MM.1S (cell line): ENCODE data around the gene RNF150.

ENCODE experiments used
- DNase-seq: peaks from one replicate; pipeline ENCODE4 v3.0.0-alpha.2; 2015
- H2AFZ ChIP-seq: fragments of 300-600 bp; sonication (generic); 2 replicates; pipeline ENCODE4 v1.6.0; 2016; ENCODE audit warnings: antibody characterized with exemption, low read length
- H3F3A ChIP-seq: fragments of 300-600 bp; sonication (generic); 2 replicates; pipeline ENCODE4 v1.6.1; 2016; ENCODE audit warnings: mild to moderate bottlenecking, antibody characterized with exemption, low read length, moderate library complexity, mixed read lengths; ENCODE audit not compliant: insufficient read depth
- H3K27ac ChIP-seq: fragments of 300-600 bp; sonication (generic); 2 replicates; pipeline ENCODE4 v1.5.1; 2016; ENCODE audit warnings: mild to moderate bottlenecking, low read length
- H3K27me3 ChIP-seq: fragments of 300-600 bp; sonication (generic); replicated peaks from 2 replicates; pipeline ENCODE4 v1.6.0; 2016; ENCODE audit warnings: low read length; ENCODE audit not compliant: insufficient read depth
- H3K36me3 ChIP-seq: fragments of 300-600 bp; sonication (generic); replicated peaks from 2 replicates; pipeline ENCODE4 v1.6.1; 2016; ENCODE audit warnings: mild to moderate bottlenecking, low read length, mixed read lengths; ENCODE audit not compliant: insufficient read depth
- H3K4me1 ChIP-seq: fragments of 300-600 bp; sonication (generic); 2 replicates; pipeline ENCODE4 v1.6.1; 2016; ENCODE audit warnings: low read length, mixed read lengths
- H3K4me2 ChIP-seq: fragments of 300-600 bp; sonication (generic); 2 replicates; pipeline ENCODE4 v1.6.0; 2016; ENCODE audit warnings: low read depth, low read length
- H3K4me3 ChIP-seq: fragments of 300-600 bp; sonication (generic); 2 replicates; pipeline ENCODE4 v1.5.1; 2016; ENCODE audit warnings: low read length, mixed read lengths
- H3K79me2 ChIP-seq: fragments of 300-600 bp; sonication (generic); 2 replicates; pipeline ENCODE4 v1.6.1; 2016; ENCODE audit warnings: mixed run types, low read length, mixed read lengths
- H3K9ac ChIP-seq: fragments of 300-600 bp; sonication (generic); 2 replicates; pipeline ENCODE4 v1.6.1; 2016; ENCODE audit warnings: low read length, mixed read lengths
- H3K9me2 ChIP-seq: fragments of 300-600 bp; sonication (generic); replicated peaks from 2 replicates; pipeline ENCODE4 v1.6.1; 2016; ENCODE audit warnings: mild to moderate bottlenecking, low read length, mixed read lengths; ENCODE audit not compliant: insufficient read depth
- H3K9me3 ChIP-seq: fragments of 300-600 bp; sonication (generic); replicated peaks from 2 replicates; pipeline ENCODE4 v1.6.1; 2016; ENCODE audit warnings: mild to moderate bottlenecking, low read length, mixed read lengths; ENCODE audit not compliant: insufficient read depth
- H4K20me1 ChIP-seq: fragments of 300-600 bp; sonication (generic); 2 replicates; pipeline ENCODE4 v1.6.1; 2016; ENCODE audit warnings: mild to moderate bottlenecking, low read length, moderate library complexity, mixed read lengths; ENCODE audit not compliant: insufficient read depth
- CTCF ChIP-seq: fragments of 300-600 bp; sonication (generic); IDR thresholded peaks from 2 replicates; pipeline ENCODE4 v1.5.1; 2016; ENCODE audit warnings: antibody characterized with exemption, low read length, mixed read lengths
- EZH2 ChIP-seq: fragments of 300-600 bp; sonication (generic); optimal IDR thresholded peaks from 2 replicates; pipeline ENCODE3; 2017; ENCODE audit warnings: low read depth, mild to moderate bottlenecking, antibody characterized with exemption, low read length, mixed read lengths
- EZH2phosphoT487 ChIP-seq: fragments of 300-600 bp; sonication (generic); IDR thresholded peaks from 2 replicates; pipeline ENCODE4 v1.6.1; 2018; ENCODE audit warnings: antibody characterized with exemption, low read length

The RNF150 gene

GRCh38 chr4:141124224-141124623, 9.0 kb downstream of the RNF150 start:
- no peak for TF ChIP-seq EZH2phosphoT487
- TF ChIP-seq CTCF: no peak
- no peak for TF ChIP-seq EZH2
- Histone ChIP-seq H3K4me2 (no peak overlapping the region), H4K20me1 (no peaks in the 10 kb centered on the region), H3K9me3 (no peaks in the 10 kb centered on the region), H3K9ac (no peak overlapping the region), H3F3A (no peaks in the 10 kb centered on the region; the same call in 1 of the 2 replicates), H3K27me3 (no peaks in the 10 kb centered on the region), H3K36me3 (no peaks in the 10 kb centered on the region), H3K79me2 (no peaks in the 10 kb centered on the region), H2AFZ (no peak overlapping the region), H3K9me2 (no peaks in the 10 kb centered on the region), H3K4me1 (0 out of 2 replicates have a peak, but pooled peaks cover 5% of the 10 kb centered on the region), H3K27ac (no peak overlapping the region), H3K4me3 (no peak overlapping the region)
- no peak for DNase-seq

- Histone ChIP-seq H4K20me1 (no peaks in the 10 kb centered on the region), H3K27me3 (no peaks in the 10 kb centered on the region), H3K36me3 (no peaks in the 10 kb centered on the region), H3K4me2 (peak overlapping the region; percentile 19; the same call in 1 of the 2 replicates), H3K27ac (no peak overlapping the region), H2AFZ (no peak overlapping the region), H3K4me1 (0 out of 2 replicates have a peak, but pooled peaks cover 5% of the 10 kb centered on the region), H3K9me3 (no peaks in the 10 kb centered on the region), H3F3A (no peaks in the 10 kb centered on the region; the same call in 1 of the 2 replicates), H3K9me2 (no peaks in the 10 kb centered on the region), H3K9ac (no peak overlapping the region), H3K4me3 (no peak overlapping the region), H3K79me2 (no peaks in the 10 kb centered on the region)
- peak; percentile 44 for DNase-seq
- no peak for TF ChIP-seq EZH2
- TF ChIP-seq EZH2phosphoT487: no peak
- TF ChIP-seq CTCF: no peak
Observed at GRCh38 chr4:141121768-141122454, 11.4 kb downstream of the RNF150 start.

- no peaks in the 10 kb centered on the region for H3K9me2 ChIP-seq
- no peaks in the 10 kb centered on the region for H3K79me2 ChIP-seq
- H3K4me2 ChIP-seq: no peak overlapping the region
- no peaks in the 10 kb centered on the region for H3K9me3 ChIP-seq
- no peaks in the 10 kb centered on the region for H4K20me1 ChIP-seq
- no peaks in the 10 kb centered on the region; the same call in 1 of the 2 replicates for H3F3A ChIP-seq
- 0 out of 2 replicates have a peak, but pooled peaks cover 5% of the 10 kb centered on the region for H3K4me1 ChIP-seq
- no peak overlapping the region for H3K9ac ChIP-seq
- no peak overlapping the region for H3K27ac ChIP-seq
- no peaks in the 10 kb centered on the region for H3K36me3 ChIP-seq
- H3K27me3 ChIP-seq: no peaks in the 10 kb centered on the region
- H2AFZ ChIP-seq: no peak overlapping the region
- H3K4me3 ChIP-seq: no peak overlapping the region
- TF ChIP-seq CTCF (no peak), EZH2phosphoT487 (no peak), EZH2 (no peak)
- DNase-seq: no peak
Observed at GRCh38 chr4:141121101-141121500, 12.2 kb downstream of the RNF150 start.
